ENCODE data around the gene ASGR2. TPM values are rescaled to one million over a fixed set of nuclear protein-coding genes. Genes with fewer than 3 reads are reported as not detected.
"Not testable (repeated sequence)": the region's sequence is repeated elsewhere in the genome, so short reads cannot be mapped to it uniquely, and the experiment has no call there.

ASGR2 gene
- total and polyA plus RNA-seq, 11 donors, result 0.28 to 2.1 (median 0.34) TPM; not detected in 7

DNA sequence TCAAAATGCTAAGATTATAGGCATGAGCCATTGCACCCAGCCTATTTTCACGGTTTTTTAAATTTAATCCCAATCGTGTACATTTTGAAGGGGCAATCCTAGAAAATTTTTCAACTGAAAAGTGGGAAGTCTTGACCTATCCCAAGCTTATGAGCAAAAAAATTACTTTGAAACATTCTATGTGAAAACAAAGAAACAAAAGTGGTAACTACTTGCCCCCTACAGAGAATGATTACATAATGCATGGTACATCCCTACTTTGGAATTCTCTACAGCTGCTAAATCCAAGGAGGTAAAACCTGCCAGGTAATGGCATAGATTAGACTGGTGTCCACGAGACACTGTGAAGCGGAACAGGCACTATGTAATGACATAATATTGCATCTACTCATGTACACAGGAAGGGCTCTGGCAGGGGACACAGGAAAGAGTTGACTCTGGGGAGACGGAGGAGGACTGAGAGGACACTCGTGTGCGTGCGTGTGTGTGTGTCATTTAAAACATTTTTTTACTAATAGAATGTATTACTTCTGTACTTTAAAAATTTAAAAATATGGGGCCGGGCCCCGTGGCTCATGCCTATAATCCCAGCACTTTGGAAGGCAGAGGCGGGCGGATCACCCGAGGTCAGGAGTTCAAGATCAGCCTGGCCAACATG lies 15.7 kb downstream of the ASGR2 start:
- H3K27ac ChIP-seq, result peak overlapping the region in 1 of 12 donors; percentile 65
- DNase-seq (no peak), ATAC-seq (no peak)
- no peak for TF ChIP-seq POLR2A (IDR thresholded peaks at IDR 0.05)
- TF ChIP-seq, protein P1, sequence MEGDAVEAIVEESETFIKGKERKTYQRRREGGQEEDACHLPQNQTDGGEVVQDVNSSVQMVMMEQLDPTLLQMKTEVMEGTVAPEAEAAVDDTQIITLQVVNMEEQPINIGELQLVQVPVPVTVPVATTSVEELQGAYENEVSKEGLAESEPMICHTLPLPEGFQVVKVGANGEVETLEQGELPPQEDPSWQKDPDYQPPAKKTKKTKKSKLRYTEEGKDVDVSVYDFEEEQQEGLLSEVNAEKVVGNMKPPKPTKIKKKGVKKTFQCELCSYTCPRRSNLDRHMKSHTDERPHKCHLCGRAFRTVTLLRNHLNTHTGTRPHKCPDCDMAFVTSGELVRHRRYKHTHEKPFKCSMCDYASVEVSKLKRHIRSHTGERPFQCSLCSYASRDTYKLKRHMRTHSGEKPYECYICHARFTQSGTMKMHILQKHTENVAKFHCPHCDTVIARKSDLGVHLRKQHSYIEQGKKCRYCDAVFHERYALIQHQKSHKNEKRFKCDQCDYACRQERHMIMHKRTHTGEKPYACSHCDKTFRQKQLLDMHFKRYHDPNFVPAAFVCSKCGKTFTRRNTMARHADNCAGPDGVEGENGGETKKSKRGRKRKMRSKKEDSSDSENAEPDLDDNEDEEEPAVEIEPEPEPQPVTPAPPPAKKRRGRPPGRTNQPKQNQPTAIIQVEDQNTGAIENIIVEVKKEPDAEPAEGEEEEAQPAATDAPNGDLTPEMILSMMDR (IDR thresholded peaks at IDR 0.05), result no peak
- H3K9me3 ChIP-seq, result no peaks in the 10 kb centered on the region
- intact Hi-C loops (cut with DNase I), result no loop called here
- peaks cover 0 to 33% (median 0%) of the 10 kb centered on the region in 9 donors for H3K27me3 ChIP-seq
- H3K36me3 ChIP-seq, result no peaks in the 10 kb centered on the region
- peaks cover 0 to 33% (median 0%) of the 10 kb centered on the region in 12 donors for H3K4me1 ChIP-seq
- WGBS, 4 donors, result 60 to 74% (median 70%) methylated on average over 13 of the region's 13 CpGs
- H3K4me3 ChIP-seq, result peak overlapping the region in 1 of 12 donors; percentile 38

DNA sequence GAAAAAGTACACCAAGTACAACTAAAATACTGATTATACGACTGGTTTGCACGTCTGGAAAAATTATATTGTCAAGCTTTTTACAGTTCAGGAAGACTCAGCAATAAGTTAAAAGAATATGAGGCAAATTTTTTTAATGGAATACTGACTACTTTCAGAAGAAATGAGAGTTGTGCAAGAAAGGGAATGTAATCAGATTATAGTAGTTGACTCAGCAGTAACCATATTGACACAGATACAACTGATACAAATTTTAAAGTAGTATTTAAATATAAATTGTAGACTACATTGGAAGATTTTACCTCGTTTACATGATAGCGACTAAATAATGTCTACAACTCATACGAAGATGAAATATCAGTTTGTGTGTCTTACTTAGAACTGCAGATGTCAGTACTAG lies 16.7 kb downstream of the ASGR2 start:
- DNase-seq (no peak), ATAC-seq (no peak)
- Histone ChIP-seq H3K27me3 (peaks cover 0 to 33% (median 0%) of the 10 kb centered on the region in 9 donors), H3K4me3 (peak overlapping the region in 1 of 12 donors; percentile 38), H3K27ac (peak overlapping the region in 1 of 12 donors; percentile 65), H3K4me1 (peaks cover 0 to 43% (median 0%) of the 10 kb centered on the region in 12 donors), H3K9me3 (no peaks in the 10 kb centered on the region), H3K36me3 (no peaks in the 10 kb centered on the region)
- TF ChIP-seq, protein P1 (IDR thresholded peaks at IDR 0.05), result no peak
- TF ChIP-seq POLR2A (IDR thresholded peaks at IDR 0.05), result no peak
- WGBS, 4 donors, result 67 to 81% (median 76%) methylated on average over 5 of the region's 5 CpGs
- intact Hi-C loops (cut with DNase I), result no loop called here

- peak in 1 of 4 donors; percentile 45 for ATAC-seq
- Histone ChIP-seq H3K27me3 (peaks cover 0 to 30% (median 0%) of the 10 kb centered on the region in 9 donors), H3K9me3 (no peaks in the 10 kb centered on the region), H3K4me3 (no peak overlapping the region), H3K36me3 (no peaks in the 10 kb centered on the region), H3K4me1 (peaks cover 0 to 52% (median 0%) of the 10 kb centered on the region in 12 donors), H3K27ac (peak overlapping the region in 2 of 12 donors; percentile 26 to 86)
- intact Hi-C loops (cut with DNase I), result no loop called here
- no peak for DNase-seq
- TF ChIP-seq, protein P1 (IDR thresholded peaks at IDR 0.05), result no peak
- no peak for TF ChIP-seq POLR2A (IDR thresholded peaks at IDR 0.05)
- WGBS, 4 donors, result 85 to 93% (median 88%) methylated on average over 1 of the region's 1 CpG
These were observed 19.0 kb downstream of the ASGR2 start for GRCh38 chr17:7095625-7096024.

- no peak for TF ChIP-seq POLR2A (IDR thresholded peaks at IDR 0.05)
- TF ChIP-seq, protein P1 (IDR thresholded peaks at IDR 0.05), result no peak
- WGBS, 4 donors, result 66 to 81% (median 77%) methylated on average over 9 to 10 of the region's 10 CpGs
- H3K27ac ChIP-seq, result peak overlapping the region in 4 of 12 donors; percentile 13 to 86 (median 22)
These were observed 20.0 kb downstream of the ASGR2 start for GRCh38 chr17:7094652-7095019.

DNA sequence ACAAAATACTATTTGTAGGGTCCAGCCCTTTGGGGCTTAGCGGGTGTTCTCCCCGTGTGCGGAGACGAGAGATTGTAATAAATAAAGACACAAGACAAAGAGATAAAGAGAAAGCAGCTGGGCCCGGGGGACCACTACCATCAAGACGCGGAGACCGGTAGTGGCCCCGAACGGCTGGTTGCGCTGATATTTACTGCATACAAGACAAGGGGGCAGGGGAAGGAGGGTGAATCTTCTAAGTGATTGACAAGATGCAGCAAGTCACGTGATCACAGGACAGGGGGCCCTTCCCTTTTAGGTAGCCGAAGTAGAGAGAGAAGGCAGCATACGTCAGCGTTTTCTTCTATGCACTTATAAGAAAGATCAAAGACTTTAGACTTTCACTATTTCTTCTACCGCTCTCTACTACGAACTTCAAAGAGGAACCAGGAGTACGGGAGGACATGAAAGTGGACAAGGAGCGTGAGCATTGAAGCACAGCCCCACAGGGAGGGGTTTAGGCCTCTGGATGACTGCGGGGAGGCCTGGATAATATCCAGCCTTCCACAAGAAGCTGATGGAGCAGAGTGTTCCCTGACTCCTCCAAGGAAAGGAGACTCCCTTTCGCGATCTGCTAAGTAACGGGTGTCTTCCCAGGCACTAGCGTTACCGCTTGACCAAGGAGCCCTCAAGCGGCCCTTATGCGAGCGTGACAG lies 23.2 kb downstream of the ASGR2 start:
- H3K27ac ChIP-seq; DNase-seq; H3K4me3 ChIP-seq; H3K9me3 ChIP-seq; ATAC-seq; intact Hi-C loops (cut with DNase I); H3K36me3 ChIP-seq: not testable (repeated sequence)
- Histone ChIP-seq H3K4me1 (peaks cover 0 to 43% (median 0%) of the 10 kb centered on the region in 12 donors), H3K27me3 (peaks cover 0 to 50% (median 2%) of the 10 kb centered on the region in 9 donors)
- 50 to 61% (median 56%) methylated on average over 23 to 28 of the region's 28 CpGs for WGBS, 4 donors

More at GRCh38 chr17:7094652-7095019, 20.0 kb downstream of the ASGR2 start:
- H3K4me3 ChIP-seq, result no peak overlapping the region
- no peaks in the 10 kb centered on the region for H3K9me3 ChIP-seq
- intact Hi-C loops (cut with DNase I), result no loop called here
- peaks cover 0 to 35% (median 0%) of the 10 kb centered on the region in 9 donors for H3K27me3 ChIP-seq
- ATAC-seq (no peak), DNase-seq (no peak)
- H3K36me3 ChIP-seq, result no peaks in the 10 kb centered on the region
- H3K4me1 ChIP-seq, result peaks cover 0 to 53% (median 0%) of the 10 kb centered on the region in 12 donors

DNA sequence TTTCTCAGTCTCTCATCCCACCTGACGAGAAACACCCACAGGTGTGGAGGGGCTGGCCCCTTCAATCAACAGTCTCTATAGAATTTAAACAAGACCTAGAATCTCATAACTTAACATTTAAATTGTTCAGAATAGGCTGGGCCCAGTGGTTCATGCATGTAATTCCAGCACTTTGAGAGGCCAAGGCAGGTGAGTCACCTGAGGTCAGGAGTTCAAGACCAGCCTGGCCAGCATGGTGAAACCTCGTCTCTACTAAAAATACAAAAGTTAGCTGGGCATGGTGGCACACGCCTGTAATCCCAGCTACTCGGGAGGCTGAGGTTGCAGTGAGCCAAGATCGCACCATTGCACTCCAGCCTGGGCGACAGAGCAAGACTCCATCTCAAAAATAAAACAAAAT lies 25.1 kb downstream of the ASGR2 start:
- H3K36me3 ChIP-seq; H3K27ac ChIP-seq; H3K4me3 ChIP-seq; DNase-seq; intact Hi-C loops (cut with DNase I); H3K9me3 ChIP-seq; ATAC-seq: not testable (repeated sequence)
- Histone ChIP-seq H3K27me3 (peaks cover 0 to 50% (median 2%) of the 10 kb centered on the region in 9 donors), H3K4me1 (peaks cover 0 to 28% (median 0%) of the 10 kb centered on the region in 12 donors)
- 84 to 94% (median 92%) methylated on average over 6 of the region's 6 CpGs for WGBS, 4 donors
